GM23338 (cell line): ENCODE data around the gene TENT5D.

Experiments used
- EZH2 ChIP-seq: fragments of 200-600 bp; sonication (generic); IDR thresholded peaks from one replicate; pipeline ENCODE4 v1.8.0; 2017; ENCODE audit warnings: antibody characterized with exemption, mild to moderate bottlenecking, low read depth; ENCODE audit not compliant: unreplicated experiment
- TF ChIP-seq, protein P1 (sequence below), 2 experiments: fragments of 200-600 bp in 1 of 2; sonication (generic) in 1 of 2; conservative IDR thresholded peaks; 2 replicates each; pipeline versions ENCODE4 v1.5.1 to v1.6.1; 2016 to 2017; ENCODE audit warnings: antibody characterized with exemption in 2 of 2, low read depth in 2 of 2, mild to moderate bottlenecking in 2 of 2, moderate library complexity in 1 of 2

DNA sequence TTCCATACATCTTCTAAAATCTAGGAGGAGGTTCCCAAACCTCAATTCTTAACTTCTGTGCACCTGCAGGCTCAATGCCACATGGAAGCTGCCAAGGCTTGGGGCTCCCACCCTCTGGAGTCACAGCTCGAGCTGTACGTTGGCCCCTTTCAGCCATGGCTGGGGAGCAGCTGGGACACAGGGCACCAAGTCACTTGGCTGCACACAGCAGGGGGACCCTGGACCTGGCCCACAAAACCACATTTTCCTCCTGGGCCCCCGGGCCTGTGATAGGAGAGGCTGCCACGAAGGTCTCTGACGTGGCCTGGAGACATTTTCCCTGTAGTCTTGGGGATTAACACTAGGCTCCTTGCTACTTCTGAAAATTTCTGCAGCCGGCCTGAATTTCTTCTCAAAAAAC lies 8.2 kb upstream of the TENT5D start:
- TF ChIP-seq, protein P1, sequence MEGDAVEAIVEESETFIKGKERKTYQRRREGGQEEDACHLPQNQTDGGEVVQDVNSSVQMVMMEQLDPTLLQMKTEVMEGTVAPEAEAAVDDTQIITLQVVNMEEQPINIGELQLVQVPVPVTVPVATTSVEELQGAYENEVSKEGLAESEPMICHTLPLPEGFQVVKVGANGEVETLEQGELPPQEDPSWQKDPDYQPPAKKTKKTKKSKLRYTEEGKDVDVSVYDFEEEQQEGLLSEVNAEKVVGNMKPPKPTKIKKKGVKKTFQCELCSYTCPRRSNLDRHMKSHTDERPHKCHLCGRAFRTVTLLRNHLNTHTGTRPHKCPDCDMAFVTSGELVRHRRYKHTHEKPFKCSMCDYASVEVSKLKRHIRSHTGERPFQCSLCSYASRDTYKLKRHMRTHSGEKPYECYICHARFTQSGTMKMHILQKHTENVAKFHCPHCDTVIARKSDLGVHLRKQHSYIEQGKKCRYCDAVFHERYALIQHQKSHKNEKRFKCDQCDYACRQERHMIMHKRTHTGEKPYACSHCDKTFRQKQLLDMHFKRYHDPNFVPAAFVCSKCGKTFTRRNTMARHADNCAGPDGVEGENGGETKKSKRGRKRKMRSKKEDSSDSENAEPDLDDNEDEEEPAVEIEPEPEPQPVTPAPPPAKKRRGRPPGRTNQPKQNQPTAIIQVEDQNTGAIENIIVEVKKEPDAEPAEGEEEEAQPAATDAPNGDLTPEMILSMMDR (conservative IDR thresholded peaks at IDR 0.05; ENCODE audit: low read depth in 2 of 2) = no peak
- TF ChIP-seq EZH2 = no peak
